T-helper 1 cell treated with Interleukin-12 subunit alpha and Interleukin-12 subunit beta and Interleukin-4 antibody, amounts not matched to agents 30 ng/mL and 1 ng/mL, for 36 hours (primary cell): ENCODE results near the gene VTN. TPM values are rescaled to one million over a fixed set of nuclear protein-coding genes. Genes with fewer than 3 reads are reported as not detected.

Source experiments
- intact Hi-C: fragments of 100-400 bp; cut with micrococcal nuclease; formaldehyde crosslinking; loops from one replicate; pipeline ENCODE4 v1.15.1; 2024
- total RNA-seq: library from RNA; stranded (reverse); gene quantifications from 2 replicates; pipeline ENCODE4 v1.2.3, GENCODE V29; 2022

Gene VTN, protein sequence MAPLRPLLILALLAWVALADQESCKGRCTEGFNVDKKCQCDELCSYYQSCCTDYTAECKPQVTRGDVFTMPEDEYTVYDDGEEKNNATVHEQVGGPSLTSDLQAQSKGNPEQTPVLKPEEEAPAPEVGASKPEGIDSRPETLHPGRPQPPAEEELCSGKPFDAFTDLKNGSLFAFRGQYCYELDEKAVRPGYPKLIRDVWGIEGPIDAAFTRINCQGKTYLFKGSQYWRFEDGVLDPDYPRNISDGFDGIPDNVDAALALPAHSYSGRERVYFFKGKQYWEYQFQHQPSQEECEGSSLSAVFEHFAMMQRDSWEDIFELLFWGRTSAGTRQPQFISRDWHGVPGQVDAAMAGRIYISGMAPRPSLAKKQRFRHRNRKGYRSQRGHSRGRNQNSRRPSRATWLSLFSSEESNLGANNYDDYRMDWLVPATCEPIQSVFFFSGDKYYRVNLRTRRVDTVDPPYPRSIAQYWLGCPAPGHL
- total RNA-seq: 0.12 and 0.41 TPM in 2 replicates

DNA sequence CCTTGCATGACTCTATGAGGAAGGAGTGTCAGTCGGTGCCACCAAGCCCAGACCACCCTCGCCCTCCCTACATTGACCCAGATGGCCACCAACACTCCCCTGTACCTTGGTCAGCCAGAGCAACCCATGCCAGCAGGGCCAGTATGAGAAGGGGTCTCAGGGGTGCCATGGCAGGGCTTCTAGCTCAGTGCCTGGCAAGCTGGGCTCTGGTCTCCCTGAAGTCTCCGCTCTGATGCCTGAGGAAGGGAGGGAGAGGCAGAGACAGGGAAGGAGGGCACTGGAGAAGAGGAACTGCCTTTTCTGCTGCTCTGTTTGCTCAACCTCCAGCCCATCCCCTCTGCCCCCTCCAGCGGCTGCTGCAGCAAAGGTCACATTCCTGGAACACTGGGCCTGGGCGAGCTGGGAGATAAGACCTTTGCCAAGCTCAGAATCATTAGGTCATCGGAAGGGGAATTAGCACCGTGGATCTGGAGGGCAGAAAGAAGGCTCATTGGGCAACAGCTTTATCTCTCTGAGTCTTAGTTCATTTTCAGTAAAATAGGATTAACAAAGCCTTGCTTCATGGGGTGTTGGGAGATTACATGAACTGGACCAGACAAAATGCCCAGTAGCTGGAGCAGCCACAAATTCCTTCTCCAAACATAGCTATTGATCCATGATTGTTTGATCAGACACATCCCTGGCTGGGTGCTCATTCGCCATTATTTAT, at the start of gene VTN:
Gene VTN (minus strand): TSS at position 273 of the 709 bp plus-strand sequence. CDS start 104 bp downstream, at position 169.
- intact Hi-C loops: loop anchor here (5.0 to 10.0 kb wide), 5 partner anchors 47 to 342 kb away; partner anchors contain the start of genes ALDOC, BLTP2, PIGS and PROCA1

GRCh38 chr17:28416703-28417311, 46.7 kb upstream of the VTN start:
- intact Hi-C loops: loop anchor here (2.0 to 5.0 kb wide), 3 partner anchors 45 to 184 kb away; partner anchors contain the start of genes POLDIP2, SARM1 and VTN

DNA sequence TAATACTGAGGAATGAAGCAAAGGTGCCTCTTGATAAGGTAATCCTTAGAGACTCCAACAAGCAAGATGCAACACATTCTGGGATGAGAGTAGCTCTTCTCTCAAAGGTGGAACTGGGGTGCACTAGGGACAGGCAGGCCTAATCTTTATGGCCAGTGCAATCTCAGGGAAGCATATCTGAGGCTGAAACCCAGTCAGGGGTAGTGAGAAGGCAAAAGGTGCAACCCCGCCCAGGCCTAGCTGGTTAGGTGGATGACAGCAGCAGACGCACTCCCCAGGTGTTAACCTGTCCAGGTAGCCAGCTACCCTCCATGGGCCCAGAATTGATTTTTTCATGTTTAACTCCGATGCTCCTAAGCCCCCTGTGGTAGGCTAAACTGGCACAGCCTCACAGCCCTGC, 45.8 kb upstream of the VTN start:
- intact Hi-C loops: loop anchor here (2.0 to 5.0 kb wide), 3 partner anchors 44 to 183 kb away; partner anchors contain the start of genes POLDIP2, SARM1 and VTN

DNA sequence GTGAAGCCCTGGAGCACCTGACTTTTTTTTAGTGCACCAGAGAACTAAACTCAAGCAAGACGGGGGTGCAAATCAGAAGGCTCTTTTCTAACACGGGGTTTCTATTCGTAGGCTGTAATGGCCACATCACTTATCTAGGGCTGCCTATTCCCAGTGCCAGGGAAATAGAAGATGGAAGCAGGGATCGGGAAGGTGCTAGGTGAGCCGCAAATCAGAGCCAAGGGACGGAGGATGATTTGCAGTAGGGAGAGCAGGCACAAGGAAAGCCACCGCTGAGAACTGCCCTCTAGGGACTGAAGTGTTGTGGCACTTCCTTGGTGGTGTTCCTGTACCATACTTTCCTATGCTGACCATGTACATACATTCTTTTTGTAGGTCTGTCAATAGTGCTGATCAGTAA, 43.7 kb upstream of the VTN start:
- intact Hi-C loops: no loop called here

GRCh38 chr17:28412099-28412498, 42.0 kb upstream of the VTN start:
- intact Hi-C loops: no loop called here

DNA sequence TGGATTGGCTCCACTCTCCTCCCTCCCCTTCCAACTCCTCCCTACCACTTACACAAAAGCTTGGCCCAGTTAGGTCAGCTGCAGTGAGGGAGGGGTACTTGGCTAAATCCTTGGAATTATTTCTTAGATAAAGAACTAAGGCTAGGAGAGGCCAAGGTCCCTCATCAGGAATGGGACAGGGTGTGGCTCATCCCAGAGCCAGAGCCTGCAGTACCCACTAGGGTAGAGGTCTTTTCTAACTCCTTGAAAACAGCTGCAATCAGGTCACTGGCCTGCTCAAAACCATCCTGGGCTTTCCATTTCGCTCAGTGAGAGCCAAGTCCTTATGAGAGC, 37.8 kb upstream of the VTN start:
- intact Hi-C loops: no loop called here

- intact Hi-C loops: no loop called here
Measured at GRCh38 chr17:28407130-28407973, 37.2 kb upstream of the VTN start.

- intact Hi-C loops: no loop called here
Measured at GRCh38 chr17:28406473-28406814, 36.3 kb upstream of the VTN start.

DNA sequence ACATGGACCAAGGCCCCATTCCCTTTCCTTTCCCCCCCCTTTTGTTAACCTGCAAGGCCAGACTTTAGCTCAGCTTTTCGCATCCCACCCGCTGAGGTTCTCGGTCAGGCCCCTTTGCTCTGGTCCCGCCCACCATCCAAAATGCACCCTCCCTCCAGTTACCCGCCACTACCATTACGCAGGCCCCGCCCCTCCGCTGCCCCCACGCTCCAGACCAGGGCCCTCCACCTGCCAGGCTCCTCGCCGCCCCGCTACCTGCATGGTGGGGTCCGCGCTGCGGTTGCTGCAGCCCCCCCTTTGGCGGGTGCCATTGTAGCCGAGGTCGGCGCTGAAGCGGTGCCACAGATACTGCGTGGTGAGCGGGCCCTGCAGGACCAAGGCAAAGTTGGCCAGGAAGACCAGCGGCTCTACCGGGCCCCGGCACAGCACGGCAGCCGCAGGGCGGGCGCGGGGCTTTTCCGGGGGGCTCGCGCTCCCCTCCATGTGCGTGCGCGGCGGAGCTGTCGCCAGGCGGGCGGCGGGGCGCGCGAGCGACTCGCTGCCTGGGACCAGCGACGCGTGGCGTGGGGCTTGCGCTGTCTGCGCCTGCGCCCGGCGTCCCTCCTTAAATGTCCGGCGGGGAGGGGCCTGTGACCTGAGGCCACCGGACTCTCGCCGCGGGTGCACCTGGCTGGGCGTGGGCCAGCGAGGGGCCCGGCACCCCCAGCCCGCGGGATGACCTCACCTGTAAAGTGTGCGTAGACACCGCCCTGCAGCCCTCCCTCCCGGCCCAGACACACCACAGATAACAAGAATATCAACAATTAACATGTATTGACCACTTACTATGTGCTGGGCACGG, 35.7 kb upstream of the VTN start, which contains the start of gene SLC46A1:
Gene SLC46A1 (minus strand): TSS at position 581 of the 841 bp plus-strand sequence. CDS start 98 bp downstream, at position 483.
- intact Hi-C loops: no loop called here

DNA sequence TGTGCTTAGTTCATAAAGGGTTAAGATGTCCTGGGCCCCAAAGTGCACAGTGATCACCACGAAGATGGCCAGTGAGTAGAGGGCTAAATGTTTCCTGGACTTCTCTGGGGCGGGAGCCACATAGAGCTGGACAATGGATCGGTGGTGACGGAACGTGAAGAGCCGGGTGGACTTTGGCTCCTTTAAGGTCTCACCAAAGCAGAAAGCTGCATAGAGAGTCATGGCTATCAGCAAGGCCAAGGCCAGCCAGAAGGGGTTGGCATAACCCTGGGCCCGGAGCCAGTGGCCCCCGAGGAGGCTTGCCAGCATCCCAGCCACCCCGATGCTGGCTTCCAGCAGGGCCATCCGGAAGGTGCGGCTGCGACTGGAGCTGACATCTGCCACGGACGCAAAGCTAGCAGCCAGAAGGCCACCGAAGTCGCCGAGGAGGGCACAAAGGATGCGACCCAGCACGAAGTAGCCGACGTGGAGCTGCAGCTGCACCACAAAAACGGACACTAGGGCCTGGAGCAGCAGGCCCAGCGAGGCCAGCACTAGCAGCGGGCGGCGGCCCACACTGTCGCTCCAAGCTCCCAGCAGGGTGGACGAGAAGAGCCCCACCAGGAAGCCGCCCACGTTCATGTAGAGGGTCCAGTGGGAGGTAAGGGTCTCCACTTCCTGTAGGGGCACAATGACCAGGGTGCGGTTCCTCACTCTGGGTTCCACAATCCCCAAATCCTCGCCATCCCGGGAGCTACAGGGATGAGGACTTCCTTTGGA, 34.9 kb upstream of the VTN start:
- intact Hi-C loops: no loop called here

GRCh38 chr17:28404461-28404811, 34.3 kb upstream of the VTN start:
- intact Hi-C loops: no loop called here

DNA sequence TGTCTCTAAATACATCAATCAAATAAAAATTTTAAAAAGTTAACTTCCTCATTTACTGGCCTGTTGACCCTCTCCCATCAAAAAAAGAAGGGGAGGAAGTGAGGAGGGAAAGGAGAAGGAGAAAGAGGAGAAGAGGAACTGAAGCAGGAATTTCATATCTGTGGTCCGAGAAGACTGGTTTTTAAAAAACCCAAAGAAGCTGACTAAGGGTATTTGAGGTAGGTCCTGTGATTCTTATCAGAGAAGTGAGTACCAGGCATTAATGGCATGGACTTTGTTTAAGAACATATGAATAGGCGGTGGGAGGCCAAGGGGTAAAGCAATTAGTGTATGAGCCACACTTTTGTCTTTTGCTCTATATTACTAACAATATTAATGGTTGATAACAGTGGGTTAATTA, 33.9 kb upstream of the VTN start:
- intact Hi-C loops: no loop called here

DNA sequence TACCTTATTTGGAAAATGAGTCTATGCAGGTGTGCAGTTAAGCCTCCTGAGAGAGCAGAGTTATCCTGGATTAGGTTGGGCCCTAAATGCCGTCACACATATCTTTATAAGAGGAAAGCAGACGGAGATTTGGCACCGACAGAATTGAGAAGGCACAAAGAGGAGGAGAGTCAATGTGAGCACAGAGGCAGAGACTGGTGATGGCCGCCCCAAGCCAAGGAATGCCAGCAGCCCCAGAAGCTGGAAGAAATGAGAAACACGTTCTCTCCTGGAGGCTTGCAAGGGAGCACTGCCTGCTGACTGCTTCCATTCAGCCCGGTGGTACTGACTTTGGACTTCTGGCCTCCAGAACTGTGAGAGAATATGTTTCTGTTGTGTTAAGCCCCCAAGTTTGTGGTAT, 32.7 kb upstream of the VTN start:
- intact Hi-C loops: no loop called here

- intact Hi-C loops: no loop called here
Measured at GRCh38 chr17:28402224-28402630, 32.1 kb upstream of the VTN start.

GRCh38 chr17:28399808-28400207, 29.7 kb upstream of the VTN start:
- intact Hi-C loops: no loop called here

GRCh38 chr17:28398280-28398981, 28.3 kb upstream of the VTN start:
- intact Hi-C loops: no loop called here

DNA sequence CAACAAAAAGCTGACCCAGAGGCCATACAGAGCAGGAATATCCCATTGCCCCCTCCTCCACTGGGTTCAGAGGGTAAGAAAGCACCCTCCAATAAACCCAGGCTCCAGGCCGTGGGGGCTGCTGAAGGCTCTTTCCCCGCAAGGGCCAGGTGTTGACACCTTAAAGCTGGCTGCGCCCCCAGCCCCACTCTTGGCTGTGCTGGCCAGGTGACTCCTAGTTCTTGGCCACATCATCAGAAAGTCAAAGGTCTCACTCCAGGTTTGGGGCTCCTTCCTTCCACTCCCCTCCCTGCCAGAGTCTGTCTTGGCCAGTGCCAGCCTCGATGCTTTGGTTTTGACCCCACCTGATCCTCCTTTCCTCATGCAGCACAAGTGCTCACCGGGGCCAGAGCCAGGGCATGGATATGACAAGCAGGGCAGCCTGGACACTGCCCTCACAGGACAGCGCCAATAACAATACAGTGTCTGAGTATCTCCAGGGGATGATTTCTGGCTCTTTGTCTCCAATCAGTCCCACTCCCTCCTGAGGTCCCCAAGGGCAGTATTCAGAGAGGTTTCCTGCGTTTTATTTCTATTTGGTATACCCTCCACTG, 27.7 kb upstream of the VTN start:
- intact Hi-C loops: no loop called here

GRCh38 chr17:28397275-28397674, 27.2 kb upstream of the VTN start:
- intact Hi-C loops: no loop called here
